ENCODE data around the gene KCNIP4. TPM values are rescaled to one million over a fixed set of nuclear protein-coding genes. Genes with fewer than 3 reads are reported as not detected.

The KCNIP4 gene
- total and polyA plus RNA-seq, 9 of the 15 experiments (the other 6 are each of a cell fraction or from before 2014, with no cell fraction given), result 0.25 to 0.41 TPM; not detected in 7

- no peak for TF ChIP-seq TCF3 (CRISPR knock-in tag; IDR thresholded peaks at IDR 0.05)
- no peak for TF ChIP-seq CXXC5 (CRISPR knock-in tag; IDR thresholded peaks at IDR 0.05)
- TF ChIP-seq ARID2 (IDR thresholded peaks at IDR 0.05), result no peak
- TF ChIP-seq ZBTB17 (CRISPR knock-in tag; IDR thresholded peaks at IDR 0.05), result no peak
- TF ChIP-seq CEBPG (CRISPR knock-in tag; IDR thresholded peaks at IDR 0.05), result no peak
- TF ChIP-seq CEBPG (tag; conservative IDR thresholded peaks at IDR 0.05 in 1 of 2, IDR thresholded peaks at IDR 0.05 in 1 of 2), result no peak
- no peak for TF ChIP-seq EHMT2 (IDR thresholded peaks at IDR 0.05)
- no peak for TF ChIP-seq HCFC1 (IDR thresholded peaks at IDR 0.05; ENCODE audit: low read depth, low read length)
- TF ChIP-seq ZNF408 (CRISPR knock-in tag; IDR thresholded peaks at IDR 0.05; ENCODE audit: low read depth), result no peak
- no peak for TF ChIP-seq E2F1 (CRISPR knock-in tag; IDR thresholded peaks at IDR 0.05)
- no peak for TF ChIP-seq MAFF (IDR thresholded peaks at IDR 0.05; ENCODE audit: low read length)
Observed at GRCh38 chr4:21136051-21136630, 812.4 kb downstream of the KCNIP4 start (continued).

- no TSS peak for BruUV-seq (replicated peaks)
- CTCF ChIA-PET (ENCODE audit: low intra/inter-chr PET ratio), result no interaction called here
- Histone ChIP-seq H3K27ac (ENCODE audit: extremely low read depth, low read depth, low read length) (no peak overlapping the region), H3K4me3 (no peak overlapping the region), H3K36me3 (ENCODE audit: control insufficient read depth, insufficient read depth, low read length) (no peaks in the 10 kb centered on the region), H3K4me1 (replicated peaks in 1 of 2; ENCODE audit: control insufficient read depth in 2 of 2, insufficient read depth in 2 of 2, low read length in 2 of 2) (no peaks in the 10 kb centered on the region), H3K9ac (ENCODE audit: insufficient read depth in 1 of 2, low read depth in 2 of 2, low read length in 2 of 2) (no peak overlapping the region), H3K9me3 (replicated peaks; ENCODE audit: control insufficient read depth, insufficient read depth, low read depth, low read length) (0 out of 2 replicates have a peak, but pooled peaks cover 2% of the 10 kb centered on the region), H3K9me1 (ENCODE audit: control insufficient read depth, insufficient read depth, low read length) (no peaks in the 10 kb centered on the region), H3K79me2 (ENCODE audit: control insufficient read depth, insufficient read depth, low read length) (no peaks in the 10 kb centered on the region), H4K20me1 (replicated peaks; ENCODE audit: control insufficient read depth, insufficient read depth, low read length) (no peaks in the 10 kb centered on the region), H3K4me2 (ENCODE audit: insufficient read depth, low read length) (no peak overlapping the region), H3K27me3 (ENCODE audit: control insufficient read depth in 2 of 2, insufficient read depth in 2 of 2, low read length in 2 of 2) (no peaks in the 10 kb centered on the region), H2AFZ (ENCODE audit: low read depth, low read length) (no peak overlapping the region)
- in situ Hi-C loops (cut with MboI), result no loop called here
- intact Hi-C loops (cut with micrococcal nuclease), result no loop called here
- 0% methylated on average over 2 of the region's 2 CpGs for WGBS (ENCODE audit: insufficient coverage, low coverage, missing lambda C conversion rate)
- ATAC-seq, result no peak
- POLR2A ChIA-PET, result no interaction called here
- FAIRE-seq, result no peak
- no peak for DNase-seq (ENCODE audit: extremely low read depth in 1 of 4, low spot score in 3 of 4)
- no peak for TF ChIP-seq NFXL1 (CRISPR knock-in tag; IDR thresholded peaks at IDR 0.05)
- TF ChIP-seq DNMT1 (IDR thresholded peaks at IDR 0.05), result no peak
- TF ChIP-seq ZNF707 (CRISPR knock-in tag; conservative IDR thresholded peaks at IDR 0.05), result no peak
- TF ChIP-seq BDP1 (IDR thresholded peaks at IDR 0.05; ENCODE audit: insufficient read depth, insufficient read length), result no peak
- TF ChIP-seq CC2D1A (IDR thresholded peaks at IDR 0.05), result no peak
- TF ChIP-seq CBFA2T3 (IDR thresholded peaks at IDR 0.05), result no peak
- no peak for TF ChIP-seq ZNF124 (CRISPR knock-in tag; IDR thresholded peaks at IDR 0.05)
- TF ChIP-seq ZZZ3 (IDR thresholded peaks at IDR 0.05), result no peak
- TF ChIP-seq SMARCA4 (IDR thresholded peaks at IDR 0.05), result no peak
- TF ChIP-seq STAT5A (IDR thresholded peaks at IDR 0.05; ENCODE audit: borderline replicate concordance, low read length), result no peak
- TF ChIP-seq PHF8 (IDR thresholded peaks at IDR 0.05; ENCODE audit: borderline replicate concordance, low read length), result no peak
- no peak for TF ChIP-seq RBBP5 (IDR thresholded peaks at IDR 0.05; ENCODE audit: borderline replicate concordance, insufficient read depth, low read length, poor library complexity, severe bottlenecking)
- no peak for TF ChIP-seq HMBOX1 (IDR thresholded peaks at IDR 0.05)
- no peak for TF ChIP-seq POLR2G (IDR thresholded peaks at IDR 0.05; ENCODE audit: low read depth, low read length)
Observed at GRCh38 chr4:21134994-21135393, 813.6 kb downstream of the KCNIP4 start.
